Dedifferentiated amniotic fluid mesenchymal stem cell (primary cell): ENCODE results near the gene MAML2.

Source experiments
- DNase-seq: peaks from one replicate; pipeline ENCODE4 v3.0.0-alpha.2; 2016; ENCODE audit errors: extremely low spot score

MAML2 gene

GRCh38 chr11:96155627-96156378 is 187.2 kb downstream of the MAML2 start:
- DNase-seq, result peak; percentile 93

DNA sequence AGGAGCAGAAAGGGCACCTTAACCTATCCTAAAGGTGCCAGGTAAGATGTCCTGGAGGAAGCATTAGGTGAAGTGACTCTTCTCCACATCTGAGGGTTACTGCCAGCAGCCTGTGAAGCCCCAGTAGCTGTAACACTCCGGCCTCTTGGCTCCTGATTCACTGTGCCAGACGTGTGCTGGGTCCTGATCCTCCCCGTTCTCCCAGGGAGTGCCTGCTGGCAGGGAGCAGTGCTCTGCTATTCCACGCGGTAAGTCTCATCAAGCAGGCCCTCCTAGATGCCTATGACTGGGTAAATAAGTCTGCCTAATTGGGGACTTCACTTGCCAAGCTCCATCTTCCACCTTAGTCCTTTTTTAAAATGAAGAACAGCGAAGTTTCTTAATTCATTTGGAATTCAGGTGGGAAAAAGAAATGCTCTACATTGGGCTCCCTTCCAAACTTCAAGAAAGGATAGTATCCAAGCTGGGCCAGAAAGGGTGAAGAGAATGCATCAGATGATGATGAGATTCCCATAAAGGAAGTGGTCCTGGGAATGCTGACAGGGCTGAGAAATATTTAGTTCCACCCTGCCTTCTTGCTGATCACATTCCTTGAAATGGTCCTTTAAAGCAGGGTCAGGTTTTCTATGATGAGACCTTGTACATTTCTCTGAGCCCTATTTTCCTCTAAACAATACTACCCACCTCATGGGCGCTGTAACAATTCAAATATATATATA is 188.0 kb downstream of the MAML2 start:
- no peak for DNase-seq

GRCh38 chr11:96152623-96153022 is 190.4 kb downstream of the MAML2 start:
- no peak for DNase-seq

DNA sequence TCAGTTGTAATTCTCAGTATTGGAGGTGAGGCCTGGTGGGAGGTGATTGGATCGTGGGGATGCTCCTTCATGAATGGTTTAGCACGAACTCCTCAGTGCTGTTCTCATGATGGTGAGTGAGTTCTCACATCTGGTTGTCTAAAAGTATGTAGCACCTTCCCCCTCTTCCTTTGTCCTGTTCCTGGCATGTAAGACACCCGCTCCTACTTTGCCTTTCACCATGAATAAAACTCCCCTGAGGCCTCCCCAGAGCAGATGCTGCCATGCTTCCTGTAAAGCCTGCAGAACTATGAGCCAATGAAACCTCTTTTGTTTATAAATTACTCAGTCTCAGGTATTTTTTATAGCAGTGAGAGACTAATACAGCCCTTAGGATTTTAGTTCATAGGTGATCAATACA is 191.5 kb downstream of the MAML2 start:
- DNase-seq, result no peak

DNA sequence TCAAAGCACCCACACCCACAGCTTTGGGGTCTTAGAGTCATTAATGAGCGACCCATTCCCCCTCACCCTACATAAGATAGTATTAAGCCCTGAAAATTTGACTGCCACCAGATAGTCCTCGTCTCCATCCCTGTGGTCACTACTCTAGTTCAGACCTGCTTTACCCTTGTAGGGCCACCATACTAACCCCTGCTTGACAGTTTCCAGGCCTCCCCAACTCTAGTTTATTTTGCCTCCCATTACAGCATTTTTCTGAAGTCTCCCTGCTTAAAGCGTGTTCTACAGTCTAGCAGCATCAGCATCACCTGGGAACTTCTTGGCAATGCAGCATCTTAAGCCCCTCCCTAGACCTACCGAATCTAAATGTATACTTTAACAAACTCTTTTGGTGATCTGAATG is 192.4 kb downstream of the MAML2 start:
- no peak for DNase-seq

- DNase-seq, result peak; percentile 86
Observed at GRCh38 chr11:96149743-96150555, 193.0 kb downstream of the MAML2 start.

GRCh38 chr11:96147906-96148486 is 195.0 kb downstream of the MAML2 start:
- no peak for DNase-seq

- DNase-seq, result no peak
Observed at GRCh38 chr11:96147186-96147585, 195.8 kb downstream of the MAML2 start.

- no peak for DNase-seq
Observed at GRCh38 chr11:96146765-96147164, 196.2 kb downstream of the MAML2 start.

DNA sequence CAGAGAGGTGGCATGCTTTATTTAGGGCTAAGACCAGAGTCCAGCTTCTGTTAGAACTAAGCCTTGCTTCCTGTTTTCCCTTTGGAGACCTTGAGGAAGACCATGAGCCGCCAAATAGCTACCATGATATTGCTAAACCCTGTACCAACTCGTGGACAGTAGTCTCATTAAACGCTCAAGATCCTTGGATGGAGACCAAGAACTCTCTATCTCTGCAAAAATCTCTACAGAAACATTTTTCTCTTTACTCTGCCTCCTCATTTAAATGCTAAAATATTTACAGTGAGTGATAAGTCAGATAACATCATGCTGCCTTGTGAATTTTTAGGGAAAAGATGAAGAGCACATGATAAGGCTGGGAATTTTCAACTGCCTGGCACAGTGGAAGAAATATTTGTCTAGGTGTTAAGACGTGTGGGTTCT is 197.8 kb downstream of the MAML2 start:
- DNase-seq, result no peak

GRCh38 chr11:96144553-96144952 is 198.4 kb downstream of the MAML2 start:
- no peak for DNase-seq

DNA sequence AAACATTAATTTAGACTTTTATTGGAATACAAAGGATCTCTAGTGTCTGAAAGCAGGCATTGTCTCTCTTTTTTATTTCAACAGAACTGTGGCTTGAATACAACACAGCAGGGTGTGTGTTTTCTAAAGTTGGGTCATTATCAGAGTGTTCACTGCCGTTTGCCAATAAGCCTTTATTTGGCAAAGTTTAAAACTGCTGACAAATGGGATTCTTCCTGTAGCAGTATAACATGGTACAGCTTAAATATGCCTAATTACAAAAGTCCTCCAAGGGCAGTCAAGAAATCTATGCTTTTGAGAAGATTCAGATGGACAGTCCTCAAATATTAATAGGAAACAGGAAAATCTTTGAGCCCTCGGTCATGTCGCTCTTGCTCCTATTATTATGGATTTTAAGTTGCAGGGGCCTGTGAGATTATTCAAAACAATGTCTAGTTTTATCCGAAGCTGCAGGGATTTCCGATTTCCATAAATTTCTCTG is 199.9 kb downstream of the MAML2 start:
- DNase-seq, result no peak

DNA sequence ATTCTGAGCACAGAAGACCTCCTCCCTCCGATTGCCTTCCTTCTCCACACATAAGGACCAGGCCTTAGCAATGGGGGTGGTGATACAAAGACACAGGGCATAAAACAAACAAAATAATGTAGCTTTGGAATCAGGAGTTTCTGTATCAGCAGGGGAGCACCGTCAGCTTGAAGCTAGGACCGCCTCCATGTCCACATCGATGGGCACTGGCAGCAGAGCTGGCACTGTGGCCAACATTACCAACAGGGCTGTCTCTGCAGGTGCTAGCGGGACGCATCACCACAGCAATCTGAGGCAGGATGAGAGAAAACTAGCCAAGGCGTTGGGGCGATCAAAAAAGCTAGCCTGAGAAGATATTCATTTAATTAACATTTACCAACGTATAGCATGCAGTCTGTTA is 201.4 kb downstream of the MAML2 start:
- no peak for DNase-seq

DNA sequence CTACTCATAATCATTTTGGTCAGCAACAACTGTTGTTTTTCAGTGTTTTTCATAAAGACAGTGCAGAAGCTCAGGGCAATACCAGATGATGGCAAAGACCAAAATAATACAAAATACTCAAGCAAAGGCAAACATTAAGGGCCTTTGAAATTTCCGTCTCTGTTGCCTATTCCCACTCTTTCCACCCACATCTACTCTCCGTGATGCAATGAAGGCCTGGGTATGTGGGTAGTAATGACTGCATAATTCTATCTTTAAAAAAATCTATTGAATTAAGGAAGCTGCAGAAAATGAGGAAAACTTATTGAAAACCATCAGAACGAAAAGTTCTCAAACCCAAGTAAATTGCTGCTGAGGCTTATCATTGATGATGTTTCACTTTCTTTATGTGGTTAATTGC is 203.3 kb downstream of the MAML2 start:
- no peak for DNase-seq

DNA sequence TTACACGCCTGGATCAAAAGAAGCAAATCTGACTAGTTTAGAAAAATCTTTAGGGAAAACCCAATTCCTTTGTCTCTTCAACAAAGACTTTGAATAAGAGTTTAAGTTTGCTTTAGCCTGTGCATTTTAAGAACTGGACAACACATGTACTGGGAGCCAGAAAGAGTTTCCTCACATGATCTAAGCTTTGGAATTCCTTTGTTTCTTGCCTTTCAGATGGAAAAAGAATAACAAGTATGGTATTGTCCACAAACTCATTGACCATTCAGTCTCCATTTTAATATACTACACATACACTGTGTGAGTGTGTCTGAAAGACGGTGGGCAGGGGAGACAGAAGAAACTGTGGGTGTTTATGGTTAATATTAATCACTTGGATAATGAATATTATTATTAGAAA is 205.6 kb downstream of the MAML2 start:
- DNase-seq, result no peak

DNA sequence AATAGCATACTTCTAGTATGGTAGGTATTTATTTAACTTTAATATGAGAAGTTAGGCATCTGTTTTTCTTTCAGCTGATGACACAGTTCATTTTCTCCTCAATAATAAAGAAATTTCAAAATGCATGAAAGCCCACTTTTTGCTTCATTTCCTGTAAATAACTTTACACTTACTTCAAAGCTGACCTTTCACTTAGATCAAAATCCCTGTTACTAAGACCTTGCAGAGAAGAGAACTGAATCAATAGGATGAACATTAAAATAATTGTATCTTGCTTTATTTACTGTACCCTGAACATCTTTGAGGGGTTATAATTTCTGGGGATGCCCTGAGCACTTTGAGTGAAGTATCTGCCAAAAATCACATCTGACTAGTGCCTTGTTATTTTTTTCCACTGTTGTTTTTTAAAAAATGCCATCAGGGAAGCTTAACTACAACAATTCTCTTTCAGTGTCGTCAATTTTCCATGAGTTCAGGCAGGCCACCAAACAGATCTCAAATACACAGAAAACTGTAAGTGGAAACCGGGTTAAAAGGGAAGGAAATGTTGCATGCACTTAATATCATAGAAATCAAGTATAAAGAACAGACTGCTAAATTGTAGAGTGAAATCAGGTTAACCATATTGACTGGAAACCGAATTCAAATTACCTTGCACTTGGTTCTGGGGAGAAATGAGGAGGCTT is 206.2 kb downstream of the MAML2 start:
- no peak for DNase-seq

DNA sequence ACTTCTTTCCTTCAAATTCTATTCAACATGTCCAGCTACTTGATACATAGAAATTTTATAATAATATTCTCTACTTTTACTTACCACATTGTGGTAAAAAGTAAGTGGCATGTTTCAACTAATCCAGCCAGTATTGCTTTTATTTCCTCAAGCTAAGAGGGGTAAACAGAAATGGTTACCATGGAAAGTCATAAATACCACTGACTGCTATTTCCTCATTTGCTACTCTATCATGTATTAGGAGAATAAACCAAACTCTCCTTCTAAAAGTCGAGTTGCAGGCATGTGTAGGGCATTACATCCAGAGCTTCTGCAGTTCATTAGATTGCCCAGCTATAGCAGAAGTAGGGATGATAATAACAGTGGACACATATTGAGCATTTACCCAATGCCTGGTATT is 208.4 kb downstream of the MAML2 start:
- peak; percentile 53 for DNase-seq

DNA sequence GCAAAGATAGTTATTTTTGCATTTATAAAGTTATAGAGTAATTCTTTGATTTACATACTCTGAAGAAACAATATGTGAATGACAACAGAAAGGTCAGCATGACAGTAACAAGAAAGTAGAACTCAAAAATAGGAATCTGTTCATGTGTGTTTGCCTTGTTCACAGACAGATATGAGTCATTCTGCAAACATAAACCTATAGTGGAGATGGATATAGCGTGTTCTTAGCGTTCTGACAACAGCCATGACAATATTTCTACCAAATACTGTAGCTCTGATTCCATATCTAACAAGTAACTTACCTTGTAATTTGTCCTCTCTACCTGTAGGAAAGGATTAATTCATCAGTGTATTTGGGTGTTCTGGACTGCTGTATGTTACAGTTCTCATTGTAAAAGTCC is 210.6 kb downstream of the MAML2 start:
- DNase-seq, result no peak

DNA sequence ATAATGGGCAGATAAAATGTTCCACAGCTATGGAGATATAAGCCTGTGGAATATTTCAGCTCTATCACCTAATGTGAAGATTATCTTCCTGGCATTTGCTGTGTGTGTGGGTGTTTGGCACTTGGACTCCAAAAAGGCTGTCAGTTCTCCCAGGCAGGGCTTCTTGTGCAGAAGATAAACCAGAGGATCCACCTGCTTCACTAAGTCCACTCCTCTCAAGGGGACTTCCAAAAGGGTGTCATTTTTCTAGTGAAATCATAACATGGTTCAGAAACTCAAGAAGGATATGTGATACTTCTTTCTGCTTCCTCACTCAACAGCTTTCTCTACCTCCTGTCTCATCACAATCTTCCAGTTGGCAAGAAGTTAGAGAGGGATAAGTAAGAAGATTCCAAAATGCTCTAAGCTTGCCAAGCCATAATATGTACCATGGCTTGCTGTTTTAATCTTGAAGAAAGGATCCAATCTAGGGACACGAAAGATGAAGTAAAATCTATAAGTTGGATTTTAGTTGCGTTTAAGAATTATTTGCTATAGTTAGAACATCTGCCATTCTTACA is 212.9 kb downstream of the MAML2 start:
- no peak for DNase-seq

DNA sequence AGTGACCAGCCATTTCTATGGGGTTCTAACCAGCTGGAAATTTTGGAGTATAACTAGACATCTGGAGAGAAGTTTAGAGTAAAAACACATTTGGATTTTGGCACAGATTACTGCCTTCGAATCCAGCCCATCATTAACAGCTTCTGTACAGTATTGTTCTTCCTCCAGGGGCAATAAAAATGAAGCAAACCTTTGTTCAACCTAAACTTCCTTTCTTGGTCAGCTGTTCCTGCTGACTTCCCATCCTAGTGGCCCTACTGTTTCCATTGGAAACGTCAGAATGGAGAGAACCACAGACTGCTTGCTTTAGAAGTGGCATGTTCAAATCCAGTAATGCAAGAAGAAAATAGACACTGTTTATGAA is 215.4 kb downstream of the MAML2 start:
- no peak for DNase-seq

GRCh38 chr11:96126917-96127595 is 215.9 kb downstream of the MAML2 start:
- no peak for DNase-seq
